Neural cell (in vitro differentiated cells): ENCODE results near the gene HAPLN2. TPM values are rescaled to one million over a fixed set of nuclear protein-coding genes. Genes with fewer than 3 reads are reported as not detected.
A peak's percentile ranks its signal among the peaks of the same experiment; 100 is the strongest.

Experiments used
- H2AFZ ChIP-seq: fragments of 200-600, 300-800 bp; sonication (generic), shearing (Covaris generic); 2 replicates; pipeline ENCODE4 v1.6.0; 2014; ENCODE audit warnings: low read depth, mild to moderate bottlenecking, antibody characterized with exemption, low read length, moderate library complexity
- H3F3A ChIP-seq: fragments of 200-600 bp; shearing (Covaris generic); 2 replicates; pipeline ENCODE4 v1.6.1; 2016; ENCODE audit warnings: mild to moderate bottlenecking, moderate library complexity, mixed read lengths, antibody characterized with exemption, low read length; ENCODE audit not compliant: insufficient read depth, poor library complexity, severe bottlenecking
- H3K27ac ChIP-seq: fragments of 200-600, 300-800 bp; sonication (generic), shearing (Covaris generic); 2 replicates; pipeline ENCODE4 v1.5.1; 2014; ENCODE audit warnings: mild to moderate bottlenecking, low read length, moderate library complexity
- H3K27me3 ChIP-seq: fragments of 300-800, 200-600 bp; sonication (generic), shearing (Covaris generic); 2 replicates; pipeline ENCODE4 v1.6.0; 2014; ENCODE audit warnings: mild to moderate bottlenecking, low read depth, low read length, moderate library complexity; ENCODE audit not compliant: insufficient read depth
- H3K36me3 ChIP-seq: fragments of 300-800, 200-600 bp; sonication (generic), shearing (Covaris generic); 2 replicates; pipeline ENCODE4 v1.5.1; 2014; ENCODE audit warnings: mild to moderate bottlenecking, antibody characterized with exemption, low read length, moderate library complexity; ENCODE audit not compliant: insufficient read depth
- H3K4me2 ChIP-seq: fragments of 300-800, 200-600 bp; sonication (generic), shearing (Covaris generic); 2 replicates; pipeline ENCODE4 v1.6.0; 2014; ENCODE audit warnings: mild to moderate bottlenecking, low read length
- H3K4me3 ChIP-seq: fragments of 300-800, 200-600 bp; sonication (generic), shearing (Covaris generic); 2 replicates; pipeline ENCODE4 v1.5.1; 2014; ENCODE audit warnings: mild to moderate bottlenecking, low read length, moderate library complexity
- H3K79me2 ChIP-seq: fragments of 200-600 bp; shearing (Covaris generic); replicated peaks from 2 replicates; pipeline ENCODE4 v1.6.0; 2014; ENCODE audit warnings: mild to moderate bottlenecking, low read length, moderate library complexity; ENCODE audit not compliant: insufficient read depth
- H3K9ac ChIP-seq: fragments of 300-800, 200-600 bp; sonication (generic), shearing (Covaris generic); 2 replicates; pipeline ENCODE4 v1.6.1; 2016; ENCODE audit warnings: mild to moderate bottlenecking, low read length, mixed read lengths
- H3K9me2 ChIP-seq: fragments of 200-600 bp; shearing (Covaris generic); 2 replicates; pipeline ENCODE4 v1.6.1; 2016; ENCODE audit warnings: mild to moderate bottlenecking, low read length, mixed read lengths; ENCODE audit not compliant: insufficient read depth
- H3K9me3 ChIP-seq: fragments of 200-600, 300-800 bp; sonication (generic), shearing (Covaris generic); 2 replicates; pipeline ENCODE4 v1.6.1; 2016; ENCODE audit warnings: mild to moderate bottlenecking, mixed run types, low read length, moderate library complexity, mixed read lengths
- H4K20me1 ChIP-seq: fragments of 200-600 bp; shearing (Covaris generic); 2 replicates; pipeline ENCODE4 v1.6.1; 2016; ENCODE audit warnings: mild to moderate bottlenecking, mixed run types; ENCODE audit not compliant: insufficient read depth
- EZH2 ChIP-seq: fragments of 200-600, 300-800 bp; shearing (Covaris generic), sonication (generic); IDR thresholded peaks from 2 replicates; pipeline ENCODE4 v1.6.1; 2014; ENCODE audit warnings: antibody characterized with exemption, low read length, borderline replicate concordance, mild to moderate bottlenecking; ENCODE audit not compliant: insufficient read depth, poor library complexity, severe bottlenecking
- MXI1 ChIP-seq: fragments of 450-650 bp; conservative IDR thresholded peaks from 2 replicates; pipeline ENCODE4 v1.6.1; 2014; ENCODE audit warnings: antibody characterized with exemption, mild to moderate bottlenecking; ENCODE audit not compliant: poor library complexity, severe bottlenecking
- POLR2AphosphoS5 ChIP-seq: IDR thresholded peaks from 2 replicates; pipeline ENCODE4 v1.6.1; 2012
- polyA plus RNA-seq: library from polyadenylated mRNA; depleted of rRNA; stranded (reverse); fragments of >200 nt; gene quantifications from 2 replicates; pipeline ENCODE4 v1.2.3, GENCODE V29; 2014

Gene HAPLN2
- polyA plus RNA-seq, 1 donor from 2014 or later = 22.9 TPM

DNA sequence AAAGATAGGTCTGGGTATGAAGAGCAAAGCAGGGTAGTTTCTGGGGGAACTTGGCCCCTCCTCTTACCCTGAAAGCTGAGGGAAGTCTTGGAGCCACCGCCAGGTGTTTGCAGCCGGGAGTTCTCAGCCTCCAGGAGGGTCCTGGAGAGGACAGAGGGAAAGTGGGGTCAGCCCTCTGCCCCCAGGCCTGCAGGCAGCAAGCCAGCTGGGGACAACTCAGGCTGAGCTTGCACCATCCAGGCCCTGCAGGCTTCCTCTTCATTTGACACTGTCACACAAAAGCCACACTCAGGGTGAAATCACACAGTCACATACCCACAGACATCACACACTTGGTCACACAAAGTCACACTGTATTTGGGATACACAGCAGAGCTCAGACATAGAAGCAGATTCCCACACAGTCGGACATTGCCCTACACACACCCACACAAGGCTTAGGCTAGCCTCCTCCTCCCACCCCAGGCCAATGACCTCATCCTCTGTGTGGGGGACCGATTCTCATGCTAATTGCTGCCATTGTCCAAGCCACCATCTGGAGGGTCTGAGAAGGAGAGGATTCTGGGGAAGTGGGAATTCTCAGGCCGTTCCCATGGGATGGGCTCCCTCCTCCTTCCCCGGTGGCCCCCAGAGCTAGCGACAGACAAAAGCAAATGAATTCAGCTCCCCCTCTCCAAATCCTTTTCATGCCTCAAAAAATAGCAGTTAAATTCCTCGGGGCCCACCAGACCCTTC, 54.3 kb downstream of the HAPLN2 start:
- Histone ChIP-seq H3K27ac (peak overlapping the region; percentile 8), H3K9ac (peak overlapping the region; percentile 24), H3K9me3 (no peaks in the 10 kb centered on the region), H4K20me1 (no peaks in the 10 kb centered on the region), H2AFZ (no peak overlapping the region), H3K27me3 (peaks cover 4% of the 10 kb centered on the region), H3K4me2 (no peak overlapping the region), H3K36me3 (no peaks in the 10 kb centered on the region), H3F3A (no peaks in the 10 kb centered on the region), H3K9me2 (no peaks in the 10 kb centered on the region), H3K79me2 (peaks cover 47% of the 10 kb centered on the region), H3K4me3 (peak overlapping the region; percentile 64)
- TF ChIP-seq POLR2AphosphoS5 (peak; percentile 9), EZH2 (no peak), MXI1 (no peak)

Other genes with a start within 250 kb of the HAPLN2 start
- 4.7 and 5.2 TPM in 2 replicates for gene MEF2D, start 118.6 kb upstream of the HAPLN2 start, polyA plus RNA-seq
- gene IQGAP3, start 46.9 kb upstream of the HAPLN2 start, polyA plus RNA-seq = 0.32 TPM in 1 of 2 replicates, not detected in the other
- not detected in 2 replicates for gene TTC24, start 39.7 kb upstream of the HAPLN2 start, polyA plus RNA-seq
- 95.7 and 111 TPM in 2 replicates for gene NAXE, start 27.6 kb upstream of the HAPLN2 start, polyA plus RNA-seq
- gene GPATCH4, start 17.9 kb upstream of the HAPLN2 start, polyA plus RNA-seq = 1.3 and 3.9 TPM in 2 replicates
- gene BCAN, start 22.7 kb downstream of the HAPLN2 start, polyA plus RNA-seq = 0.58 TPM in 1 of 2 replicates, not detected in the other
- 9.9 and 13.7 TPM in 2 replicates for gene NES, start 58.0 kb downstream of the HAPLN2 start, polyA plus RNA-seq
- 3.4 and 7.7 TPM in 2 replicates for gene CRABP2, start 86.2 kb downstream of the HAPLN2 start, polyA plus RNA-seq
- 11.9 and 13.1 TPM in 2 replicates for gene METTL25B, start 109.1 kb downstream of the HAPLN2 start, polyA plus RNA-seq
- gene ISG20L2, start 109.4 kb downstream of the HAPLN2 start, polyA plus RNA-seq = 8.5 and 13.1 TPM in 2 replicates
- gene MRPL24, start 121.7 kb downstream of the HAPLN2 start, polyA plus RNA-seq = 34.4 and 56.5 TPM in 2 replicates
- gene HDGF, start 132.3 kb downstream of the HAPLN2 start, polyA plus RNA-seq = 138 and 146 TPM in 2 replicates
- 17.5 and 23.3 TPM in 2 replicates for gene PRCC, start 148.1 kb downstream of the HAPLN2 start, polyA plus RNA-seq
- gene SH2D2A, start 197.4 kb downstream of the HAPLN2 start, polyA plus RNA-seq = not detected in 2 replicates
- gene INSRR, start 239.7 kb downstream of the HAPLN2 start, polyA plus RNA-seq = 2.7 and 3.0 TPM in 2 replicates
- gene NTRK1, start 241.4 kb downstream of the HAPLN2 start, polyA plus RNA-seq = 4.9 and 7.7 TPM in 2 replicates